ENCODE data around the gene TIAM1.
A peak's percentile ranks its signal among the peaks of the same experiment; 100 is the strongest.
"Not testable (repeated sequence)": the region's sequence is repeated elsewhere in the genome, so short reads cannot be mapped to it uniquely, and the experiment has no call there.

TIAM1 gene

GRCh38 chr21:31236528-31236927 is 107.5 kb downstream of the TIAM1 start:
- peaks cover 18 to 30% (median 22%) of the 10 kb centered on the region in 11 experiments for H3K9me3 ChIP-seq (replicated peaks in 1 of 11)
- no peak overlapping the region for H3K4me3 ChIP-seq
- H3K4me2 ChIP-seq, result peak overlapping the region in 9 of 11 experiments; percentile 10 to 55 (median 32); a peak in 16 of 22 replicates
- TF ChIP-seq Cebpa-rat (IDR thresholded peaks at IDR 0.05), result no peak
- H3K9ac ChIP-seq, result no peak overlapping the region
- peaks cover 23 to 74% (median 41%) of the 10 kb centered on the region in 11 experiments for H3K36me3 ChIP-seq
- H4K20me1 ChIP-seq, result no peaks in the 10 kb centered on the region
- no peaks in the 10 kb centered on the region for H3K27me3 ChIP-seq
- peaks cover 0 to 17% (median 15%) of the 10 kb centered on the region in 10 experiments; a peak in 17 of 20 replicates for H3K4me1 ChIP-seq
- peak overlapping the region in 9 of 11 experiments; percentile 21 to 72 (median 59); a peak in 12 of 22 replicates for H3K27ac ChIP-seq

GRCh38 chr21:31235671-31236450 is 108.2 kb downstream of the TIAM1 start:
- Histone ChIP-seq H3K9me3 (replicated peaks in 1 of 11) (peaks cover 11 to 23% (median 15%) of the 10 kb centered on the region in 11 experiments), H4K20me1 (no peaks in the 10 kb centered on the region), H3K27ac (peak overlapping the region in 9 of 11 experiments; percentile 21 to 72 (median 59); a peak in 12 of 22 replicates), H3K36me3 (peaks cover 20 to 74% (median 41%) of the 10 kb centered on the region in 11 experiments), H3K4me3 (no peak overlapping the region), H3K4me1 (peaks cover 0 to 17% (median 15%) of the 10 kb centered on the region in 10 experiments; a peak in 17 of 20 replicates), H3K9ac (no peak overlapping the region), H3K27me3 (no peaks in the 10 kb centered on the region), H3K4me2 (peak overlapping the region in 9 of 11 experiments; percentile 10 to 55 (median 32); a peak in 15 of 22 replicates)
- TF ChIP-seq Cebpa-rat (IDR thresholded peaks at IDR 0.05), result no peak

GRCh38 chr21:31234936-31235335 is 109.1 kb downstream of the TIAM1 start:
- Histone ChIP-seq H3K9ac (no peak overlapping the region), H3K36me3 (peaks cover 11 to 67% (median 35%) of the 10 kb centered on the region in 11 experiments; a peak in 19 of 22 replicates)
- TF ChIP-seq Cebpa-rat (IDR thresholded peaks at IDR 0.05), result no peak

GRCh38 chr21:31233711-31234110 is 110.3 kb downstream of the TIAM1 start:
- Histone ChIP-seq H3K4me3 (no peak overlapping the region), H3K4me2 (no peak overlapping the region), H3K9ac (no peak overlapping the region), H3K9me3 (replicated peaks in 1 of 11) (peaks cover 0 to 9% (median 0%) of the 10 kb centered on the region in 11 experiments; a peak in 2 of 22 replicates), H3K36me3 (peaks cover 2 to 67% (median 33%) of the 10 kb centered on the region in 11 experiments; a peak in 20 of 22 replicates), H3K27me3 (no peaks in the 10 kb centered on the region), H3K27ac (no peak overlapping the region), H3K4me1 (peaks cover 0 to 17% (median 15%) of the 10 kb centered on the region in 10 experiments; a peak in 17 of 20 replicates), H4K20me1 (no peaks in the 10 kb centered on the region)
- no peak for TF ChIP-seq Cebpa-rat (IDR thresholded peaks at IDR 0.05)

More at GRCh38 chr21:31234936-31235335, 109.1 kb downstream of the TIAM1 start:
- Histone ChIP-seq H3K27ac (no peak overlapping the region), H3K27me3 (no peaks in the 10 kb centered on the region), H4K20me1 (no peaks in the 10 kb centered on the region), H3K4me2 (no peak overlapping the region), H3K4me1 (peaks cover 0 to 17% (median 15%) of the 10 kb centered on the region in 10 experiments; a peak in 17 of 20 replicates), H3K9me3 (replicated peaks in 1 of 11) (peaks cover 2 to 14% (median 6%) of the 10 kb centered on the region in 11 experiments; a peak in 21 of 22 replicates), H3K4me3 (no peak overlapping the region)

GRCh38 chr21:31232344-31232743 is 111.7 kb downstream of the TIAM1 start:
- Histone ChIP-seq H3K4me3 (no peak overlapping the region), H3K9me3 (replicated peaks in 1 of 11) (peaks cover 0 to 9% (median 0%) of the 10 kb centered on the region in 11 experiments; a peak in 2 of 22 replicates), H3K4me2 (no peak overlapping the region), H3K27ac (no peak overlapping the region), H4K20me1 (no peaks in the 10 kb centered on the region), H3K9ac (no peak overlapping the region), H3K4me1 (peaks cover 0 to 17% (median 15%) of the 10 kb centered on the region in 10 experiments; a peak in 17 of 20 replicates), H3K36me3 (peaks cover 2 to 72% (median 34%) of the 10 kb centered on the region in 11 experiments; a peak in 20 of 22 replicates), H3K27me3 (no peaks in the 10 kb centered on the region)
- no peak for TF ChIP-seq Cebpa-rat (IDR thresholded peaks at IDR 0.05)

- Histone ChIP-seq H3K4me2 (no peak overlapping the region), H3K4me1 (peaks cover 0 to 5% (median 3%) of the 10 kb centered on the region in 10 experiments; a peak in 14 of 20 replicates), H3K27ac (no peak overlapping the region), H3K27me3 (no peaks in the 10 kb centered on the region), H3K9ac (no peak overlapping the region), H3K9me3 (replicated peaks in 1 of 11) (peaks cover 0 to 9% (median 0%) of the 10 kb centered on the region in 11 experiments; a peak in 2 of 22 replicates), H3K4me3 (no peak overlapping the region), H3K36me3 (peaks cover 3 to 72% (median 37%) of the 10 kb centered on the region in 11 experiments; a peak in 21 of 22 replicates), H4K20me1 (no peaks in the 10 kb centered on the region)
- TF ChIP-seq Cebpa-rat (IDR thresholded peaks at IDR 0.05), result no peak
Observed at GRCh38 chr21:31230937-31231336, 113.1 kb downstream of the TIAM1 start.

- peaks cover 7 to 83% (median 55%) of the 10 kb centered on the region in 11 experiments; a peak in 21 of 22 replicates for H3K36me3 ChIP-seq
- H3K4me2 ChIP-seq; H3K9ac ChIP-seq; H4K20me1 ChIP-seq; H3K4me1 ChIP-seq; H3K27me3 ChIP-seq; H3K4me3 ChIP-seq; H3K27ac ChIP-seq; H3K9me3 ChIP-seq (replicated peaks in 1 of 11): not testable (repeated sequence)
Observed at GRCh38 chr21:31228723-31229122, 115.3 kb downstream of the TIAM1 start.

- H3K9me3 ChIP-seq (replicated peaks in 1 of 11), result 0 out of 22 replicates have a peak, but pooled peaks cover 0 to 9% (median 0%) of the 10 kb centered on the region in 11 experiments
- no peaks in the 10 kb centered on the region for H3K27me3 ChIP-seq
- no peak for TF ChIP-seq Cebpa-rat (IDR thresholded peaks at IDR 0.05)
- no peak overlapping the region for H3K27ac ChIP-seq
- H3K9ac ChIP-seq, result no peak overlapping the region
- H3K4me3 ChIP-seq, result no peak overlapping the region
- peaks cover 17 to 71% (median 47%) of the 10 kb centered on the region in 11 experiments; a peak in 21 of 22 replicates for H3K36me3 ChIP-seq
- no peak overlapping the region for H3K4me2 ChIP-seq
- H4K20me1 ChIP-seq, result no peaks in the 10 kb centered on the region
- H3K4me1 ChIP-seq, result peaks cover 7 to 11% (median 9%) of the 10 kb centered on the region in 10 experiments
Observed at GRCh38 chr21:31225713-31226112, 118.3 kb downstream of the TIAM1 start.

DNA sequence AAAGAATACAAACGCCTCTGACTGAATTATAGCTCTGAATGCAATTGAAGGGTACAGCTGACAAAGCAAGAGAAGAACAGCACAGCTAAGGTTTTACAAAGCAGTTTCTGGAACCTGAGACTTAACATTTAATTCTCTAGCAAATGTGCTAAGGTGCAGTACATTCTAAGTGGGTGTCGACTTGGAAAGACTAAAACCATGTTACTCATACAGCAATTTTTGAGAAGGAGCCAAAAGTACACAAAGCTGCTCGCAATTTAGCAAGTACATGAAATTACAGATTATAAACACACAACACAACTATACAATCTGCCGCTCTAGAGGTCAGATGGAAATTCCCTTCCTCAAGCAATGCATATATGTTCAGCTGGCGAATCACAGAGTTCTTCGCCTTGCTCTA is 121.9 kb downstream of the TIAM1 start:
- H4K20me1 ChIP-seq, result no peaks in the 10 kb centered on the region

More for the DNA sequence above, 121.9 kb downstream of the TIAM1 start:
- peaks cover 31 to 37% (median 34%) of the 10 kb centered on the region in 10 experiments for H3K4me1 ChIP-seq
- no peak overlapping the region for H3K4me2 ChIP-seq
- no peak overlapping the region for H3K27ac ChIP-seq
- TF ChIP-seq Cebpa-rat (IDR thresholded peaks at IDR 0.05), result no peak
- peaks cover 17 to 53% (median 36%) of the 10 kb centered on the region in 11 experiments; a peak in 19 of 22 replicates for H3K36me3 ChIP-seq
- H3K9me3 ChIP-seq (replicated peaks in 1 of 11), result no peaks in the 10 kb centered on the region
- no peaks in the 10 kb centered on the region for H3K27me3 ChIP-seq
- no peak overlapping the region for H3K4me3 ChIP-seq
- no peak overlapping the region for H3K9ac ChIP-seq

Data from BLaER1 treated with 17β-estradiol and CSF1 and Interleukin-3, amounts not matched to agents 10 nM and 100 nM (cell line).